Measurements from ENCODE around the gene PLIN3. TPM values are rescaled to one million over a fixed set of nuclear protein-coding genes. Genes with fewer than 3 reads are reported as not detected.
"Not testable (repeated sequence)": the region's sequence is repeated elsewhere in the genome, so short reads cannot be mapped to it uniquely, and the experiment has no call there.

PLIN3 gene
- total and polyA plus RNA-seq, 10 donors: 26.7 to 63.5 (median 37.9) TPM

DNA sequence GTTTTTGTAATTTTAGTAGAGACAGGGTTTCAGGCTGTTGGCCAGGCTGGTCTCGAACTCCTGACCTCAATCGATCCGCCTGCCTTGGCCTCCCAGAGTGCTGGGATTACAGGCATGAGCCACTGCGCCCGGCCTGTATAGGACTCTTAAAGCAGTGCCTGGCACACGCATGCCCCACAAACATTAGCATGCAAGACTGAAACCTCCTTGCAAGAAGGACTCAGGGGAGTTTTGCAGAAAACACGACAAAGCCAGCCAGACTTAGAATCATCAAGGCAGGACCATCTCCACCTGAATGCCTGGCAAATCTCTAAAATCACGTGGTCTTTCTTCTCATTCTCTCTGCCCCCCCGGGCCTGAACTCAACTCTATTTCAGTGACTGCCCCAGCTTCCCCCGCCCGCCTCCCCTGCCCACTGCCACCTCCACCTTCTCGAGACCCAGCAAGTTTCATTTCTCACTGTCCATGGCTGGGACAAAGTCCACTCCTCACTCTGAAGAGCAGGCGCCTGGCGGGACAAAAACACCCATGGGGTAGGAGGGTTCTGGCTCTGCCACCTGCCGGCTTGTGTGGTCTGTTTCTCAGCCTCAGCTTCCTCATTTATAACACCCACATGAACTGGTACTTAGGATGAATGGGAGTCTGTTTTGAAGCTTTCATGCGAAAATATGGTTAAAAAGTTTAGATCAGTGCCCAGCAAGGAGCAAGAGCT is 38.3 kb downstream of the PLIN3 start:
- peak; percentile 77 for DNase-seq
- Histone ChIP-seq H3K4me1 (peaks cover 17 to 48% (median 33%) of the 10 kb centered on the region in 6 donors), H3K9me3 (no peaks in the 10 kb centered on the region), H3K36me3 (peaks cover 0 to 25% (median 0%) of the 10 kb centered on the region in 6 donors), H3K27ac (peak overlapping the region in 6 of 8 donors; percentile 51 to 96 (median 92)), H3K4me3 (peak overlapping the region in 3 of 8 donors; percentile 33 to 90 (median 63)), H3K27me3 (replicated peaks in 1 of 7) (no peaks in the 10 kb centered on the region)
- intact Hi-C loops (cut with DNase I; ENCODE audit: low total_unique reads): no loop called here
- TF ChIP-seq POLR2A (IDR thresholded peaks at IDR 0.05) (no peak), POLR2AphosphoS5 (IDR thresholded peaks at IDR 0.05) (no peak)
- TF ChIP-seq, protein P1, sequence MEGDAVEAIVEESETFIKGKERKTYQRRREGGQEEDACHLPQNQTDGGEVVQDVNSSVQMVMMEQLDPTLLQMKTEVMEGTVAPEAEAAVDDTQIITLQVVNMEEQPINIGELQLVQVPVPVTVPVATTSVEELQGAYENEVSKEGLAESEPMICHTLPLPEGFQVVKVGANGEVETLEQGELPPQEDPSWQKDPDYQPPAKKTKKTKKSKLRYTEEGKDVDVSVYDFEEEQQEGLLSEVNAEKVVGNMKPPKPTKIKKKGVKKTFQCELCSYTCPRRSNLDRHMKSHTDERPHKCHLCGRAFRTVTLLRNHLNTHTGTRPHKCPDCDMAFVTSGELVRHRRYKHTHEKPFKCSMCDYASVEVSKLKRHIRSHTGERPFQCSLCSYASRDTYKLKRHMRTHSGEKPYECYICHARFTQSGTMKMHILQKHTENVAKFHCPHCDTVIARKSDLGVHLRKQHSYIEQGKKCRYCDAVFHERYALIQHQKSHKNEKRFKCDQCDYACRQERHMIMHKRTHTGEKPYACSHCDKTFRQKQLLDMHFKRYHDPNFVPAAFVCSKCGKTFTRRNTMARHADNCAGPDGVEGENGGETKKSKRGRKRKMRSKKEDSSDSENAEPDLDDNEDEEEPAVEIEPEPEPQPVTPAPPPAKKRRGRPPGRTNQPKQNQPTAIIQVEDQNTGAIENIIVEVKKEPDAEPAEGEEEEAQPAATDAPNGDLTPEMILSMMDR (IDR thresholded peaks at IDR 0.05 in 8 of 11, conservative IDR thresholded peaks at IDR 0.05 in 3 of 11): peak in 2 of 11 experiments; percentile 13 to 16
- 50 to 63% (median 54%) methylated on average over 16 of the region's 16 CpGs for WGBS, 5 donors

DNA sequence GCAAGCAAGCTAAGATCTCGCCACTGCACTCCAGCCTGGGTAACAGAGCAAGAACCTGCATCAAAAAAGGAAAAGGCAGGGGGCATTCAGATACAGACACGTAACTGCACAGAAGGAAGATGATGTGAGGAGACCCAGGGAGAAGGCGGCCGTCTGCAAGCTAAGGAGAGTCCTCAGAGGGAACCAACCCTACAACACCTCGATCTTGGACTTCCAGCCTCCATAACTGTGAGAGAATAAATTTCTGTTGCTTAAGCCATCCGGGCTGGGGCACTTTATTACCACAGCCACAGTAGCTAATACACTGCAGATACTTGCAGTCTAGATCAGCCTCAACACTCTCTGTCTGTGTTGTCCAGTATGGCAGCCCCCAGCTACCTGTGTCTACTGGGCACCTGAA is 43.9 kb downstream of the PLIN3 start:
- Histone ChIP-seq H3K4me1 (peaks cover 0 to 10% (median 7%) of the 10 kb centered on the region in 6 donors), H3K27me3 (replicated peaks in 1 of 7) (no peaks in the 10 kb centered on the region), H3K4me3 (no peak overlapping the region), H3K36me3 (peaks cover 0 to 67% (median 5%) of the 10 kb centered on the region in 6 donors), H3K27ac (no peak overlapping the region), H3K9me3 (no peaks in the 10 kb centered on the region)
- intact Hi-C loops (cut with DNase I; ENCODE audit: low total_unique reads): no loop called here
- 78 to 95% (median 85%) methylated on average over 6 of the region's 6 CpGs for WGBS, 5 donors
- no peak for DNase-seq
- TF ChIP-seq POLR2A (IDR thresholded peaks at IDR 0.05) (no peak), POLR2AphosphoS5 (IDR thresholded peaks at IDR 0.05) (no peak)
- TF ChIP-seq, protein P1 (IDR thresholded peaks at IDR 0.05 in 8 of 11, conservative IDR thresholded peaks at IDR 0.05 in 3 of 11): no peak

DNA sequence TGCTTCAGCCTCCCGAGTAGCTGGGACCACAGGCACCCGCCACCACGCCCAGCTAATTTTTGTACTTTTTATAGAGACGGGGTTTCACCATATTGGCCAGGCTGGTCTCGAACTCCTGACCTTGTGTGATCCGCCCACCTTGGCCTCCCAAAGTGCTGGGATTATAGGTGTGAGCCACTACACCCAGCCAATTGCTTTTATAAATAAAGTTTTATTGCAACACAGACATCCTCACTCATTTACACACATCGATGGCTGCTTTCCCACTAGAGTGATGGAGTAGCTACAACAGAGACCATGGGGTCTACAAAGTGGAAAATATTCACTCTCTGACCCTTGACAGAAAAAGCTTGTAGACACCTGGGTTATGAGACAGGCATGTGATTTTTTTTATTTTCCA is 45.1 kb downstream of the PLIN3 start:
- H3K27me3 ChIP-seq (replicated peaks in 1 of 7); DNase-seq; H3K9me3 ChIP-seq; H3K27ac ChIP-seq; H3K4me1 ChIP-seq; H3K4me3 ChIP-seq; intact Hi-C loops (cut with DNase I; ENCODE audit: low total_unique reads): not testable (repeated sequence)
- WGBS, 5 donors: 92 to 98% (median 97%) methylated on average over 7 of the region's 7 CpGs
- peaks cover 0 to 80% (median 17%) of the 10 kb centered on the region in 6 donors for H3K36me3 ChIP-seq

DNA sequence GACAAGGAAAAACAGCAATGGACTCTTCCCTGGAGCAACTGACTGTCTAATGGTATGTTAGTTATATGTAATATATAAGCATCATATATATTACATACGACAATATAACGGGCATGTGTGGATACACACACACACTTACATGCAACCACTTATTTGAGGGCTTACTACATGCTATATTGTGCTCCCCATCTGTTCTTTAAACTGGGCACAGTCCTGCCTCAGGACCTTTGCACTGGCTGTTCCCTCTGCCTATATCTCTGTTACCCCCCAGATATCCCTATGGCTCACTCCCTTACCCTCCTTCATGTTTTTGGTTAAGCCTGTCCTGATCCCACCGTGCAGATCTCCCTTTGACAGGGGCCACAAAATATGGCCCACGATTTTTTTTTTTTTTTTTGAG is 46.2 kb downstream of the PLIN3 start:
- Histone ChIP-seq H3K9me3 (no peaks in the 10 kb centered on the region), H3K4me1 (peaks cover 0 to 7% (median 1%) of the 10 kb centered on the region in 6 donors), H3K4me3 (no peak overlapping the region), H3K27ac (no peak overlapping the region), H3K36me3 (peaks cover 0 to 88% (median 27%) of the 10 kb centered on the region in 6 donors), H3K27me3 (replicated peaks in 1 of 7) (no peaks in the 10 kb centered on the region)
- intact Hi-C loops (cut with DNase I; ENCODE audit: low total_unique reads): no loop called here
- TF ChIP-seq POLR2A (IDR thresholded peaks at IDR 0.05) (no peak), POLR2AphosphoS5 (IDR thresholded peaks at IDR 0.05) (no peak)
- TF ChIP-seq, protein P1 (IDR thresholded peaks at IDR 0.05 in 8 of 11, conservative IDR thresholded peaks at IDR 0.05 in 3 of 11): no peak
- DNase-seq: no peak
- WGBS, 5 donors: 71 to 98% (median 85%) methylated on average over 4 of the region's 4 CpGs

Measured in spleen (tissue), 11 donors.